IMR-90 (cell line): ENCODE measurements around the gene PCAT6. TPM values are rescaled to one million over a fixed set of nuclear protein-coding genes. Genes with fewer than 3 reads are reported as not detected.

Source experiments
- ATAC-seq: fragments of 200-7000 bp; cut with Tn5 transposase; 2 replicates; pipeline ENCODE4 v1.9.1; 2020; ENCODE audit warnings: low read depth, mild to moderate bottlenecking, moderate library complexity
- BruUV-seq: library from RNA; stranded (reverse); fragments of 400-500 nt; replicated peaks from 2 replicates; lab custom pipeline; 2021; lab: Mats Ljungman, UMichigan
- CTCF ChIA-PET: fragments of 300-600 bp; formaldehyde crosslinking; extraction: SDS; loops from one replicate; lab custom pipeline; 2021; ENCODE audit warnings: antibody characterized with exemption; lab: Yijun Ruan, JAX
- POLR2A ChIA-PET: fragments of 300-600 bp; sonication (Branson Sonifier 250); formaldehyde crosslinking; loops from one replicate; lab custom pipeline; 2022; ENCODE audit warnings: antibody characterized with exemption; ENCODE audit not compliant: unreplicated experiment; lab: Charles Lee
- DNase-seq: peaks from one replicate; pipeline ENCODE4 v3.0.0; 2013
- H2AFZ ChIP-seq: replicated peaks from 2 replicates; pipeline ENCODE3; 2013; ENCODE audit warnings: low read length, mild to moderate bottlenecking; ENCODE audit not compliant: poor library complexity
- H2AK5ac ChIP-seq: 2 replicates; pipeline ENCODE4 v1.6.1; 2013; ENCODE audit warnings: low read depth, low read length, inconsistent platforms
- H2AK9ac ChIP-seq: replicated peaks from 2 replicates; pipeline ENCODE3; 2013; ENCODE audit warnings: mild to moderate bottlenecking, low read depth, low read length, moderate library complexity; ENCODE audit not compliant: poor library complexity
- H2BK120ac ChIP-seq: 2 replicates; pipeline ENCODE4 v1.6.1; 2013; ENCODE audit warnings: low read depth, low read length, inconsistent platforms
- H2BK15ac ChIP-seq: 3 replicates; pipeline ENCODE4 v1.6.1; 2013; ENCODE audit warnings: low read depth, low read length, inconsistent platforms
- H2BK20ac ChIP-seq: 2 replicates; pipeline ENCODE4 v1.6.1; 2013; ENCODE audit warnings: low read depth, mild to moderate bottlenecking, inconsistent platforms, low read length, moderate library complexity
- H2BK5ac ChIP-seq: 2 replicates; pipeline ENCODE4 v1.6.1; 2013; ENCODE audit warnings: mild to moderate bottlenecking, low read depth, low read length, inconsistent platforms; ENCODE audit not compliant: poor library complexity, severe bottlenecking
- H3K14ac ChIP-seq: replicated peaks from 2 replicates; pipeline ENCODE4 v1.6.1; 2013; ENCODE audit warnings: low read depth, low read length, inconsistent platforms
- H3K18ac ChIP-seq: 2 replicates; pipeline ENCODE4 v1.6.1; 2013; ENCODE audit warnings: low read depth, low read length, control low read depth
- H3K23ac ChIP-seq: 2 replicates; pipeline ENCODE4 v1.6.1; 2013; ENCODE audit warnings: low read depth, low read length, inconsistent platforms
- H3K27ac ChIP-seq: 2 replicates; pipeline ENCODE4 v1.5.1; 2013; ENCODE audit warnings: mild to moderate bottlenecking, control low read depth, low read length; ENCODE audit not compliant: insufficient read depth
- H3K27me3 ChIP-seq: 2 replicates; pipeline ENCODE4 v1.6.1; 2013; ENCODE audit warnings: low read length; ENCODE audit not compliant: control insufficient read depth, insufficient read depth
- H3K36me3 ChIP-seq: 2 replicates; pipeline ENCODE4 v1.6.1; 2013; ENCODE audit warnings: low read length, mixed read lengths; ENCODE audit not compliant: control insufficient read depth, insufficient read depth
- H3K4ac ChIP-seq: 2 replicates; pipeline ENCODE4 v1.6.1; 2013; ENCODE audit warnings: low read depth, low read length, inconsistent platforms
- H3K4me1 ChIP-seq: 2 replicates; pipeline ENCODE4 v1.6.1; 2013; ENCODE audit warnings: low read length, mixed read lengths; ENCODE audit not compliant: control insufficient read depth, insufficient read depth
- H3K4me2 ChIP-seq: 2 replicates; pipeline ENCODE4 v1.6.1; 2013; ENCODE audit warnings: low read depth, mild to moderate bottlenecking, control low read depth, low read length, moderate library complexity
- H3K4me3 ChIP-seq: 2 replicates; pipeline ENCODE4 v1.5.1; 2013; ENCODE audit warnings: low read depth, mild to moderate bottlenecking, control low read depth, low read length, moderate library complexity; ENCODE audit not compliant: insufficient read depth
- H3K56ac ChIP-seq: 2 replicates; pipeline ENCODE4 v1.6.1; 2013; ENCODE audit warnings: low read length, inconsistent platforms; ENCODE audit not compliant: insufficient read depth; ENCODE audit errors: extremely low read depth
- H3K79me1 ChIP-seq, 2 experiments: 2 replicates each; pipeline ENCODE4 v1.6.1; 2013; ENCODE audit warnings: low read length in 2 of 2, inconsistent platforms in 1 of 2, low read depth in 1 of 2
- H3K9ac ChIP-seq: 2 replicates; pipeline ENCODE4 v1.6.1; 2013; ENCODE audit warnings: low read depth, low read length, control low read depth
- H3K9me1 ChIP-seq: 2 replicates; pipeline ENCODE4 v1.6.1; 2013; ENCODE audit warnings: low read length, inconsistent platforms; ENCODE audit not compliant: insufficient read depth
- H3K9me3 ChIP-seq: 2 replicates; pipeline ENCODE4 v1.6.1; 2013; ENCODE audit warnings: low read length; ENCODE audit not compliant: control insufficient read depth, insufficient read depth
- H4K20me1 ChIP-seq: 2 replicates; pipeline ENCODE4 v1.6.1; 2013; ENCODE audit warnings: low read length, inconsistent platforms; ENCODE audit not compliant: insufficient read depth
- H4K5ac ChIP-seq: 2 replicates; pipeline ENCODE4 v1.6.1; 2013; ENCODE audit warnings: mild to moderate bottlenecking, low read depth, low read length, control low read depth
- H4K8ac ChIP-seq, 2 experiments: 2 replicates each; pipeline ENCODE4 v1.6.1; 2013; ENCODE audit warnings: low read depth in 2 of 2, low read length in 2 of 2, control low read depth in 1 of 2, inconsistent platforms in 1 of 2
- H4K91ac ChIP-seq: 2 replicates; pipeline ENCODE4 v1.6.1; 2013; ENCODE audit warnings: low read depth, low read length, inconsistent platforms; ENCODE audit not compliant: insufficient read depth
- CEBPB ChIP-seq: IDR thresholded peaks from 2 replicates; pipeline ENCODE4 v1.6.1; 2012; ENCODE audit warnings: low read depth, low read length, improper control_type of control experiment
- RCOR1 ChIP-seq: IDR thresholded peaks from 2 replicates; pipeline ENCODE4 v1.6.1; 2012; ENCODE audit warnings: mild to moderate bottlenecking, low read length, improper control_type of control experiment; ENCODE audit not compliant: insufficient replicate concordance
- WGBS, 2 experiments: methylation state at CpG; one replicate each; pipeline versions ENCODE4 v1.1.5 to v1.1.7; 2013; ENCODE audit warnings: missing lambda C conversion rate in 2 of 2; ENCODE audit not compliant: insufficient read length in 1 of 2; ENCODE audit errors: extremely low coverage in 2 of 2; 5-methylcytosine and 5-hydroxymethylcytosine counted together
- dilution Hi-C: fragments of 300-500 bp; cut with HindIII; formaldehyde crosslinking; loops from one replicate; pipeline ENCODE4 v1.14.3; 2018; ENCODE audit warnings: low sequenced_read_pairs; ENCODE audit not compliant: unreplicated experiment
- in situ Hi-C: fragments of 300-500 bp; cut with MboI; formaldehyde crosslinking; loops from 3 replicates; pipeline ENCODE4 v1.14.3; 2019; ENCODE audit warnings: low sequenced_read_pairs, inconsistent platforms, mixed read lengths
- intact Hi-C: fragments of 100-400 bp; cut with micrococcal nuclease; formaldehyde crosslinking; loops from 2 replicates; pipeline ENCODE4 v1.10.0; 2022
- polyA plus RNA-seq, 3 experiments: library from polyadenylated mRNA; depleted of rRNA; stranded (reverse); fragments of >200 nt; gene quantifications; 2 replicates each; pipeline ENCODE4 v1.2.3, GENCODE V29; 2012; ENCODE audit warnings: low replicate concordance in 1 of 3
- total RNA-seq: library from RNA; depleted of rRNA; stranded (reverse); fragments of >200 nt; gene quantifications from 2 replicates; pipeline ENCODE4 v1.2.3, GENCODE V29; 2012

The PCAT6 gene
- total and polyA plus RNA-seq, 2 of the 4 experiments (the other 2 are of a cell fraction) = 5.8 TPM; not detected in 1

GRCh38 chr1:202802034-202802433, 8.7 kb upstream of the PCAT6 start:
- H3K9ac ChIP-seq = no peak overlapping the region
- H2BK20ac ChIP-seq = no peak overlapping the region
- no peak overlapping the region for H4K91ac ChIP-seq
- no peak overlapping the region for H2BK120ac ChIP-seq
- peaks cover 97% of the 10 kb centered on the region for H4K20me1 ChIP-seq
- intact Hi-C loops (no loop called here), in situ Hi-C loops (no loop called here), dilution Hi-C loops (no loop called here)
- no peak overlapping the region for H3K27ac ChIP-seq
- H2AK9ac ChIP-seq = no peak overlapping the region
- CTCF ChIA-PET = no interaction called here
- 0 out of 2 replicates have a peak, but pooled peaks have one; percentile 10 for TF ChIP-seq CEBPB
- no peak for TF ChIP-seq RCOR1
- no peak overlapping the region for H4K8ac ChIP-seq
- H3K4me3 ChIP-seq = no peak overlapping the region
- H2AK5ac ChIP-seq = no peak overlapping the region
- H3K56ac ChIP-seq = no peak overlapping the region
- POLR2A ChIA-PET = no interaction called here
- H3K79me1 ChIP-seq = peaks cover 4 to 66% of the 10 kb centered on the region in 2 experiments; a peak in 3 of 4 replicates
- H3K9me3 ChIP-seq = no peaks in the 10 kb centered on the region
- H3K23ac ChIP-seq = no peak overlapping the region
- BruUV-seq = no TSS peak
- H2AFZ ChIP-seq = no peak overlapping the region
- DNase-seq (no peak), ATAC-seq (no peak)
- peaks cover 6% of the 10 kb centered on the region for H3K36me3 ChIP-seq
- no CpG with 5 or more reads among the region's 2 CpGs for WGBS, 2 experiments
- no peak overlapping the region for H3K4me2 ChIP-seq
- no peak overlapping the region for H3K4ac ChIP-seq
- no peaks in the 10 kb centered on the region for H3K27me3 ChIP-seq
- H2BK5ac ChIP-seq = no peak overlapping the region
- H3K4me1 ChIP-seq = peaks cover 9% of the 10 kb centered on the region
- H2BK15ac ChIP-seq = no peak overlapping the region
- H3K14ac ChIP-seq = no peak overlapping the region
- peaks cover 16% of the 10 kb centered on the region for H3K9me1 ChIP-seq
- H3K18ac ChIP-seq = no peak overlapping the region
- H4K5ac ChIP-seq = no peak overlapping the region
